HG02623 (cell line): ENCODE data around the gene PRPH.
A peak's percentile ranks its signal among the peaks of the same experiment; 100 is the strongest.
"Not testable (repeated sequence)": the region's sequence is repeated elsewhere in the genome, so short reads cannot be mapped to it uniquely, and the experiment has no call there.

ENCODE experiments used
- ATAC-seq: cut with Tn5 transposase; IDR thresholded peaks from one replicate; pipeline ENCODE4 v1.9.1; 2021; ENCODE audit warnings: moderate library complexity; ENCODE audit not compliant: unreplicated experiment

Gene PRPH

DNA sequence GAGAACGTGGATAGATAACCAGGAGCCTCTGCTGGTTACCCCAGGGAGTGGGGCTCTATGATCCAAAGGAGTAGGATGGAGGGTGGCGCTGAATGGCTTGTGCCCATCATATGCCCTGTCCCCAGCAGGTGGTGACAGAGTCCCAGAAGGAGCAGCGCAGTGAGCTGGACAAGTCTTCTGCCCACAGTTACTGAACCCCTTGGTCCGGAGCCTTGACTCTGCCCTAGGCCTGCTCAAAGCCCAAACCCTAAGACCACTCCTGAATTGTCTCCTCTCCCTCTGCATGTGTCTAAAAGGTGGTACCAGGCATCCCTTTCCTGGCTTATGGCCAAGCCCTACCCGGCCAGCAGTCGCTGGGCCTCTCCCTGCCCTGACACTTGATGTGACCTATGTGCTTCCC, 3.2 kb downstream of the PRPH start:
- no peak for ATAC-seq

DNA sequence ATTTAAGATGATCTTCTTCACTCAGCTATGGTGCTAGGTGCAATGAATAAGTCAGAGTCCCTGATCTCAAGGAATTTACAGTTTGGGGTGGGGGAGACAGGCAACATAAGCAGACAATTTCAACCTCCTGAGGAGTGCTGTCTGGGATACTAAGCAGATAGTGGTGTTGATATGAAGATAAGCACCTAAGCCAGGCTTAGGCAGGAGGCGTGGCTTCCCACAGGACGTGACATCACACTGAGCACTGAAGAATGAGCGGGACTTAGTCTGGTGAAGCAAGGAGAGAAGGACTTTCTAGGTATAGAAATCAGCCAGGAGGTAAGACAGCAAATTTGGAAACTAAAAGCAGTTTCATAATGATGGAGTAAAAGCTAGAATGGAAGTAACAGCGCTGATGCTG, 6.8 kb downstream of the PRPH start:
- no peak for ATAC-seq

DNA sequence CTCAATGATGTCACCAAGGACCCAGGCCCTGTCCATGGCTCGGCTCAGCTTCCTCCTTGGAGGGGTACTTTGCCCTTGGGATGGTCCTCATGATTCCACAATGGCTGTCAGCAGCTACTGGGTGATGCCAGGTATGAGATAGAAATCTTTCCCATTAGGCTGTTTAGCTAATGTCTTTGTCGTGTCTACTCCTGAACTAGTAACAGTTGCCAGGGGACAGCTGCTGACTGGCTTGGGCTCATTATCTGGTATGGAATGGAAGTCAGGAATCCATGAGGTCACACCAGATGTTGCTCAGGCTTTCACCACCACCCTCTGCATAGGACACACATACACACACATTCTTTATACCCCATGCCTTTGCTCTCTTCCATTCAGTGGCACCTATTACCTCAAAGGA, 9.2 kb downstream of the PRPH start:
- no peak for ATAC-seq

- no peak for ATAC-seq
These were observed 11.0 kb downstream of the PRPH start for GRCh38 chr12:49305762-49306510.

DNA sequence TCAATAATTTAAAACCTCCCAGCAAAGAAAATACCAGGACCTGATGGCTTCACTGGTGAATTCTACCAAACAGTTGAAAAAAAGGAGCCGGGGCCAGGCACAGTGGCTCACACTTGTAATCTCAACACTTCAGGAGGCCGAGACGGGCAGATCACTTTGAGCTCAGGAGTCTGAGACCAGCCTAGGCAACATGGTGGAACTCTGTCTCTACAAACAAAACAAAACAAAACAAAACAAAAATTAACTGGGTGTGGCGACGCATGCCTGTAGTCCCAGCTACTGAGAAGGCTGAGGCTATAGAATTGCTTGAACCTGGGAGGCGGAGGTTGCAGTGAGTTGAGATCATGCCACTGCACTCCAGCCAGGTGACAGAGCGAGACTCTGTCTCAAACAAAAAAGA, 14.4 kb downstream of the PRPH start:
- no peak for ATAC-seq

- not testable (repeated sequence) for ATAC-seq
These were observed 15.6 kb downstream of the PRPH start for GRCh38 chr12:49310451-49311000.

GRCh38 chr12:49314811-49315210, 19.9 kb downstream of the PRPH start:
- no peak for ATAC-seq

GRCh38 chr12:49317118-49317517, 22.2 kb downstream of the PRPH start:
- not testable (repeated sequence) for ATAC-seq

DNA sequence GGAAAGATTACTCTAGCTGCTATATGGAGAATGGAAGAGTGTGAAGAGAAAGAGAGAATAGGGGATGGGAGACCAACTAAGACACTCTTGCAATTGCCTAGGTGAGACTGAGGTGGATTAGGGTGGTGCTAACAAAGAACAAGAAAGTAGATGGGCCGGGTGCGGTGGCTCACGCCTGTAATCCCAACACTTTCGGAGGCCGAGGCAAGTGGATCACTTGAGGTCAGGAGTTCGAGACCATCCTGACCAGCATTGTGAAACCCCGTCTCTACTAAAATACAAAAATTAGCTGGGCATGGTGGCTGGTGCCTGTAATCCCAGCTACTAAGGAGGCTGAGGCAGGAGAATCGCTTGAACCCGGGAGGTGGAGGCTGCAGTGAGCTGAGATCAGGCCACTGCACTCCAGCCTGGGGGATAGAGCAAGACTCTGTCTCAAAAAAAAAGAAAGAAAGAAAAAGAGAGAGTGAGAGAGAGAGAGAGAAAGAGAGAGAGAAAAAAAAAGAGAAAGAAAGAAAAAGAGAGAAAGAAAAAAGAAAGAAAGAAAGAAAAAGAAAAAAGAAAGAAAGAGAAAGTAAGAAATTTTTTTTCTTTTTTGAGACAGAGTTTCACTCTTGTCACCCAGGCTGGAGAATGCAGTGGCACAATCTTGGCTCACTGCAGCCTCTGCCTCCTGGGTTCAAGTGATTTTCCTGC, 25.6 kb downstream of the PRPH start:
- not testable (repeated sequence) for ATAC-seq

DNA sequence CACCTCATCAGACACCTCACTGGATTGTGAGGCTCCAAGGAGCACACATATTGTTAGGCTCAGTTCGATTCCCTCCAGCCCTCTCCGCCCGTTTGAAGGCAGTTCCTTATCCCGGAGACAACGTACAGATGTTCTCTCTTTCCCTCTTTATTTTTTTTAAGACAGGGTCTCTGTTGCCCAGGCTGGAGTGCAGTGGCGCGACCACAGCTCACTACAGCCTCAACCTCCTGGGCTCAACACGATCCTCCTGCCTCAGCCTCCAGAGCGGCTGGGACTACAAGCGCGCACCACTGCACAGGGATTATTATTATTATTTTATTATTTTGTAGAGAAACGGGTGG, 27.4 kb downstream of the PRPH start:
- no peak for ATAC-seq

DNA sequence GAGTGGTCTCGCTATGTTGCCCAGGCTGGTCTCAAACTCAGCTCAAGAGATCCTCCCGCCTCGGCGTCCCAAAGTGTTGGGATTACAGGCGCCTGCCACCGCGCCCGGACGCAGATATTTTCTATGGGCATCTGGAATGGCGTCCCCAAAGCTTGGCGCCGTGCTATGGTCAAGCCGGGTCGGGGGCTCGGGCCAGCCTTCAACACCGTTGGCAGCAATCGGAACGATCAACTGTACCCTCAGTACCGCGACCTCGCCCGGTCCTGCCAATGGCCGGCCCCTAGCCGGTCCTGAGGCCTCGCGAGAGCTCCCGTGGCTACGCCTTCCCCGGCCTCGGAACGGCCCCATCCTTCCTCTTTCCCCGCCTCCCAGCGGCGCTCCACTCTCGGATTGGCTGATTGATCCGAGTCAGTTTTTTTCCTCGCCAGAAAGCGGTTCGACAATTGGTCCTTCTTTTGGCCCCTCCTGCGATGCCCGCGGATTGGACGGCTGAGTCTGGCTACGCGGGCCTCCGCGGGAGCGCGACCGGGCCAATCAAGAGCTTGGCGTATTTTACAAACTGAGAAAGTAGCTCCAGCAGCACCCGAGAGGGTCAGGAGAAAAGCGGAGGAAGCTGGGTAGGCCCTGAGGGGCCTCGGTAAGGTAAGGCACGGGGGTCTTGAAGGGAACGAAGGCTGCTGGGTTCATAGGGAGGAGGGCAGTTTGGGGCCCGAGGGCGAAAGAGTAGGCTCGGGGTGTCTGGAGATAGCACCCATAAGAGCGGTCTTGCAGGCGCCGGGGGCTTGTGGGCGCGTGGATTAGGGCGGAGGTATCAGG, 28.0 kb downstream of the PRPH start, which contains the start of gene TROAP:
TROAP (plus strand) TSS at position 548 of the 816 bp plus-strand sequence. CDS start 354 bp downstream, outside the sequence.
- peak; percentile 97 for ATAC-seq

DNA sequence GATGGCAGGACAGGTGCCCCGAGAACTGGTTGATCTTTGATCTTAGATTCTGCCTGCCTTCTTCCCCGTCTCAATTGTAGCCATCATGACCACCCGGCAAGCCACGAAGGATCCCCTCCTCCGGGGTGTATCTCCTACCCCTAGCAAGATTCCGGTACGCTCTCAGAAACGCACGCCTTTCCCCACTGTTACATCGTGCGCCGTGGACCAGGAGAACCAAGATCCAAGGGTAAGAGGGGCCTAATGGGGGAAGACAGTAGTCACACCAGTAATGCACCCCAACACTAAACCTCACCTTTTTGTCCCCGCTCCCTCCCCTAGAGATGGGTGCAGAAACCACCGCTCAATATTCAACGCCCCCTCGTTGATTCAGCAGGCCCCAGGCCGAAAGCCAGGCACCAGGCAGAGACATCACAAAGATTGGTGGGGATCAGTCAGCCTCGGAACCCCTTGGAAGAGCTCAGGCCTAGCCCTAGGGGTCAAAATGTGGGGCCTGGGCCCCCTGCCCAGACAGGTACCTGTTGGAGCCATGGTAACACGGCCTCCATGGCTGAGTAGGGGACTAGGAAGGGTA, 28.7 kb downstream of the PRPH start:
- ATAC-seq = no peak

DNA sequence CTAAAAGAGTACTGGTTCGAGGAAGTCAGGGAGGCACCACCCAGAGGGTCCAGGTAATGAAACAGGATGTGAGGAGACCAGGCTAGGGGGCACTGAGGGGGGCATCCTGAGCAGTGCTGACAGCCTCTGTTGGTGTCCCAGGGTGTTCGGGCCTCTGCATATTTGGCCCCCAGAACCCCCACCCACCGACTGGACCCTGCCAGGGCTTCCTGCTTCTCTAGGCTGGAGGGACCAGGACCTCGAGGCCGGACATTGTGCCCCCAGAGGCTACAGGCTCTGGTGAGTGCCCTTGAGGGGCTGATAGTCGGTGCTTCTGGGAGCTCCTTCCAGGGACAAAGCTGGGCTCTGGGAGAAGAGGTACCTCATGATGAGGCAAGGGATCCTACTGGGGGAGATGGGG, 30.7 kb downstream of the PRPH start:
- ATAC-seq = no peak

GRCh38 chr12:49327368-49327767, 32.4 kb downstream of the PRPH start:
- ATAC-seq = no peak

DNA sequence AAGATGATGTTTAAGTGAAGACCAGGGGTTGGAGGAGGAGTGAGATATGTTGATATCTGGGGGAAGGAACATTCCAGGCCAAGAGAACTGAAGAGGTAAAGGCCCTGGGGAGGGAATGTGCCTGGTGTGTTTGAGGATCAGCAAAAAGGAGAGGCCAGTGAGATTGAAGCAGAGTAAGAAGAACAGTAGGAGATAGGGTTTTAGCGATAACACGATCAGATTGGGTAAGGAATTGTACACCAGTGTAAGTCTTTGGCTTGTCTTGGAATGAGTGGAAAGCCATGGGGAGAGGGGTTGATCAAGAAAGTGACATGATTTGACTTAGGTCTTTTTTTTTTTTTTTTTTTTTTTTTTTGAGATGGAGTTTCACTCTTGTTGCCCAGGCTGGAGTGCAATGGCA, 32.9 kb downstream of the PRPH start:
- no peak for ATAC-seq

DNA sequence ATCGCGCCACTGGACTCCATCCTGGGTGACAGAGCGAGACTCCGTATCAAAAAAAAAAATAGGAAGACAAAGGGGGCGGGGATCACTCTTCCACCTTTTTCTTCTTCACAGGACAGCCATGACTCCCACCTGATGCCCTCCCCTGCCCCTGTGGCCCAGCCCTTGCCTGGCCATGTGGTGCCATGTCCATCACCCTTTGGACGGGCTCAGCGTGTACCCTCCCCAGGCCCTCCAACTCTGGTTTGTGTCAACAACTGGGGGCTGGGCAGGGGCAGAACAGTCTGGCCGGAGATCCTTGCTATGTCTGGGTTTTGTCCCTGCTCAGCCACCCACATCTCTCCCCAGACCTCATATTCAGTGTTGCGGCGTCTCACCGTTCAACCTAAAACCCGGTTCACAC, 33.9 kb downstream of the PRPH start:
- no peak for ATAC-seq

DNA sequence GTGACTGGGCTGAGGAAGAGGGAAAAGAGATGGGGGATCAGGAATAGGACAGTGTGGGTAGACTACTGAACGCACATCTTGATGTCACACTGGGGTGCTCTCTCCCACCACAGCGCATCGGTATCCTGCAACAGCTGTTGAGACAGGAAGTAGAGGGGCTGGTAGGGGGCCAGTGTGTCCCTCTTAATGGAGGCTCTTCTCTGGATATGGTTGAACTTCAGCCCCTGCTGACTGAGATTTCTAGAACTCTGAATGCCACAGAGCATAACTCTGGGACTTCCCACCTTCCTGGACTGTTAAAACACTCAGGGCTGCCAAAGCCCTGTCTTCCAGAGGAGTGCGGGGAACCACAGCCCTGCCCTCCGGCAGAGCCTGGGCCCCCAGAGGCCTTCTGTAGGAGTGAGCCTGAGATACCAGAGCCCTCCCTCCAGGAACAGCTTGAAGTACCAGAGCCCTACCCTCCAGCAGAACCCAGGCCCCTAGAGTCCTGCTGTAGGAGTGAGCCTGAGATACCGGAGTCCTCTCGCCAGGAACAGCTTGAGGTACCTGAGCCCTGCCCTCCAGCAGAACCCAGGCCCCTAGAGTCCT, 35.2 kb downstream of the PRPH start:
- no peak for ATAC-seq

DNA sequence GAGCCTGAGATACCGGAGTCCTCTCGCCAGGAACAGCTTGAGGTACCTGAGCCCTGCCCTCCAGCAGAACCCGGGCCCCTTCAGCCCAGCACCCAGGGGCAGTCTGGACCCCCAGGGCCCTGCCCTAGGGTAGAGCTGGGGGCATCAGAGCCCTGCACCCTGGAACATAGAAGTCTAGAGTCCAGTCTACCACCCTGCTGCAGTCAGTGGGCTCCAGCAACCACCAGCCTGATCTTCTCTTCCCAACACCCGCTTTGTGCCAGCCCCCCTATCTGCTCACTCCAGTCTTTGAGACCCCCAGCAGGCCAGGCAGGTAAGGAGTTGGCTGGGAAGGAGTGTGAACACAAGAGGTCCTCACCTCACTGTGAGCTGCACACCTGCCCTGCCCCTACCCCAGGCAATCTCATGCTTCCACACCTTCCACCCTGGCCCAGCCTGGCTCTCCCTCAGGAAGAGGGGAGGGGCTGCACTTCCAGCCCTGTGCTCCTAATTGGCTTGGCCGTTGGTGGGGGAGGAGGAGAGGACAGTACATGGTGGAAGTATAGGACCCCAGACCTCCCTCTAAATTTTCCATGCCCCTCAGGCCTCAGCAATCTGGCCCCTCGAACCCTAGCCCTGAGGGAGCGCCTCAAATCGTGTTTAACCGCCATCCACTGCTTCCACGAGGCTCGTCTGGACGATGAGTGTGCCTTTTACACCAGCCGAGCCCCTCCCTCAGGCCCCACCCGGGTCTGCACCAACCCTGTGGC, 35.9 kb downstream of the PRPH start:
- no peak for ATAC-seq

GRCh38 chr12:49331380-49332222, 36.7 kb downstream of the PRPH start:
- ATAC-seq = no peak
